ENCODE results near the gene TMEM119. TPM values are rescaled to one million over a fixed set of nuclear protein-coding genes. Genes with fewer than 3 reads are reported as not detected.

The TMEM119 gene
- total and polyA plus RNA-seq, 10 of the 15 experiments (the other 5 are each of a cell fraction or from before 2014, with no cell fraction given): 0.11 to 0.44 (median 0.19) TPM; not detected in 5

DNA sequence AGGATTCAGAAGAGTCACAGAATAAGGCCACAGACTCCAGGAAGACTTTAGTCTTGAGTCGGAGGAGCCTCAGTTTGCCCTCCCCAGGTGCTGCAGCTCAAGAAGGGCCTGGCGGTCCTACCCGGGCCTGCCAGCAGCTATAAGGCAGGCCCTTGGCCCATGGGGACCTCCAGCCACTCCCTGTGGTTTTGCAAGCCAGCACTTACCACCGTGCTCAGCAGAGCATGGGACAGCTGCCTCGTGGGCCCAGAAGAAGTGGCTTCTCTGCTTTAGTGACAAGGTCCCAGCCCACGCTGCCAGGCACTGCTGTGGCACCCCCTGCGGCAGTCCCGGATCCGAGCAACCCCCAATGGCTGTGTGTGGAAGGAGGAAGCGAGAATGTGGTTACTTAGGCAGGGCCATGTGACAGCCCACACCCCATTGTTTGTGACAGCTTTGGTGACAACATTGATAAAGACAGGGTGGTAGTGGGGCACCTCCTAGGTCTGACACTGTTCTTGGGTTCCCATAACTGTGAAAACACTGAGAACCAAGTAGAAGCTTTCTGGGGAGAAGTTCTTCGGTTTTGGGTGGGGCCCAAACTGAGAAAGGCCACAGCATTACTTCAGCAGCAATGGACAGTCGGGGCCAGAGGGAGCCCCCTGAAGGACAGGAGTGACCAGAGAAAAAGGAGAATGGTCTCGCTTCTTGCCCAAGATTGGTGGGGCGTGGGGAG lies 35.8 kb upstream of the TMEM119 start, which contains the start of gene SELPLG (continued):
- TF ChIP-seq, protein P1, sequence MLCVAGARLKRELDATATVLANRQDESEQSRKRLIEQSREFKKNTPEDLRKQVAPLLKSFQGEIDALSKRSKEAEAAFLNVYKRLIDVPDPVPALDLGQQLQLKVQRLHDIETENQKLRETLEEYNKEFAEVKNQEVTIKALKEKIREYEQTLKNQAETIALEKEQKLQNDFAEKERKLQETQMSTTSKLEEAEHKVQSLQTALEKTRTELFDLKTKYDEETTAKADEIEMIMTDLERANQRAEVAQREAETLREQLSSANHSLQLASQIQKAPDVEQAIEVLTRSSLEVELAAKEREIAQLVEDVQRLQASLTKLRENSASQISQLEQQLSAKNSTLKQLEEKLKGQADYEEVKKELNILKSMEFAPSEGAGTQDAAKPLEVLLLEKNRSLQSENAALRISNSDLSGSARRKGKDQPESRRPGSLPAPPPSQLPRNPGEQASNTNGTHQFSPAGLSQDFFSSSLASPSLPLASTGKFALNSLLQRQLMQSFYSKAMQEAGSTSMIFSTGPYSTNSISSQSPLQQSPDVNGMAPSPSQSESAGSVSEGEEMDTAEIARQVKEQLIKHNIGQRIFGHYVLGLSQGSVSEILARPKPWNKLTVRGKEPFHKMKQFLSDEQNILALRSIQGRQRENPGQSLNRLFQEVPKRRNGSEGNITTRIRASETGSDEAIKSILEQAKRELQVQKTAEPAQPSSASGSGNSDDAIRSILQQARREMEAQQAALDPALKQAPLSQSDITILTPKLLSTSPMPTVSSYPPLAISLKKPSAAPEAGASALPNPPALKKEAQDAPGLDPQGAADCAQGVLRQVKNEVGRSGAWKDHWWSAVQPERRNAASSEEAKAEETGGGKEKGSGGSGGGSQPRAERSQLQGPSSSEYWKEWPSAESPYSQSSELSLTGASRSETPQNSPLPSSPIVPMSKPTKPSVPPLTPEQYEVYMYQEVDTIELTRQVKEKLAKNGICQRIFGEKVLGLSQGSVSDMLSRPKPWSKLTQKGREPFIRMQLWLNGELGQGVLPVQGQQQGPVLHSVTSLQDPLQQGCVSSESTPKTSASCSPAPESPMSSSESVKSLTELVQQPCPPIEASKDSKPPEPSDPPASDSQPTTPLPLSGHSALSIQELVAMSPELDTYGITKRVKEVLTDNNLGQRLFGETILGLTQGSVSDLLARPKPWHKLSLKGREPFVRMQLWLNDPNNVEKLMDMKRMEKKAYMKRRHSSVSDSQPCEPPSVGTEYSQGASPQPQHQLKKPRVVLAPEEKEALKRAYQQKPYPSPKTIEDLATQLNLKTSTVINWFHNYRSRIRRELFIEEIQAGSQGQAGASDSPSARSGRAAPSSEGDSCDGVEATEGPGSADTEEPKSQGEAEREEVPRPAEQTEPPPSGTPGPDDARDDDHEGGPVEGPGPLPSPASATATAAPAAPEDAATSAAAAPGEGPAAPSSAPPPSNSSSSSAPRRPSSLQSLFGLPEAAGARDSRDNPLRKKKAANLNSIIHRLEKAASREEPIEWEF (IDR thresholded peaks at IDR 0.05; ENCODE audit: insufficient replicate concordance, low read depth, low read length): peak; percentile 73
- TF ChIP-seq SP1 (IDR thresholded peaks at IDR 0.05; ENCODE audit: low read depth, low read length) (peak; percentile 81), ZNF274 (IDR thresholded peaks at IDR 0.05; ENCODE audit: insufficient read depth, insufficient read length) (no peak), EZH2 (IDR thresholded peaks at IDR 0.05; ENCODE audit: borderline replicate concordance, control insufficient read depth, low read depth, low read length) (no peak), POU2F2 (IDR thresholded peaks at IDR 0.05; ENCODE audit: borderline replicate concordance, low read depth, low read length) (peak; percentile 84; the same call in 1 of the 3 replicates), STAT3 (IDR thresholded peaks at IDR 0.05; ENCODE audit: low read depth, low read length) (no peak), MYC (IDR thresholded peaks at IDR 0.05; ENCODE audit: insufficient read depth, insufficient read length, insufficient replicate concordance, low read length, severe bottlenecking) (peak; percentile 68), MXI1 (IDR thresholded peaks at IDR 0.05; ENCODE audit: low read depth, low read length) (peak; percentile 94), CBX5 (IDR thresholded peaks at IDR 0.05; ENCODE audit: low read depth) (no peak), TARDBP (IDR thresholded peaks at IDR 0.05; ENCODE audit: borderline replicate concordance) (no peak; the same call in 1 of the 2 replicates), SIN3A (IDR thresholded peaks at IDR 0.05; ENCODE audit: low read depth, low read length) (no peak), BMI1 (IDR thresholded peaks at IDR 0.05; ENCODE audit: borderline replicate concordance) (peak; percentile 80), EP300 (IDR thresholded peaks at IDR 0.05; ENCODE audit: borderline replicate concordance in 1 of 2, control insufficient read depth in 1 of 2, low read depth in 2 of 2, low read length in 2 of 2) (peak; percentile 99), GATAD2B (conservative IDR thresholded peaks at IDR 0.05; ENCODE audit: low read depth) (peak; percentile 100), IKZF2 (IDR thresholded peaks at IDR 0.05) (peak; percentile 98 to 99), ZNF217 (IDR thresholded peaks at IDR 0.05) (peak; percentile 96), ATF7 (IDR thresholded peaks at IDR 0.05; ENCODE audit: low read depth) (peak; percentile 95), E4F1 (IDR thresholded peaks at IDR 0.05; ENCODE audit: borderline replicate concordance, partially characterized antibody) (no peak), BACH1 (IDR thresholded peaks at IDR 0.05; ENCODE audit: borderline replicate concordance) (peak; percentile 90), HDGF (IDR thresholded peaks at IDR 0.05) (no peak; the same call in 1 of the 2 replicates), YY1 (IDR thresholded peaks at IDR 0.05; ENCODE audit: low read depth, low read length) (peak; percentile 51)
- TF ChIP-seq, protein P2, sequence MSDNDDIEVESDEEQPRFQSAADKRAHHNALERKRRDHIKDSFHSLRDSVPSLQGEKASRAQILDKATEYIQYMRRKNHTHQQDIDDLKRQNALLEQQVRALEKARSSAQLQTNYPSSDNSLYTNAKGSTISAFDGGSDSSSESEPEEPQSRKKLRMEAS (IDR thresholded peaks at IDR 0.05; ENCODE audit: low read depth, low read length): peak; percentile 97

Measured in GM12878 (cell line).